Natural killer cell (primary cell): ENCODE measurements around the gene HTR6. TPM values are rescaled to one million over a fixed set of nuclear protein-coding genes. Genes with fewer than 3 reads are reported as not detected.

ENCODE experiments used
- ATAC-seq, 3 donors: fragments of 150-1000 bp in 2 of 3; fragments of 200-7000 bp in 1 of 3; cut with Tn5 transposase; 1 replicate in 1 of 3; 2 replicates in 2 of 3; pipeline ENCODE4 v1.10.0; 2021; ENCODE audit warnings: mild to moderate bottlenecking in 2 of 3, moderate library complexity in 2 of 3
- DNase-seq, 2 donors: peaks; one replicate each; pipeline versions ENCODE4 v3.0.0 to v3.0.0-alpha.2; 2013 to 2021; ENCODE audit warnings: mixed read lengths in 1 of 2
- H3K27ac ChIP-seq: one replicate; pipeline ENCODE4 v1.5.1; 2013; ENCODE audit warnings: mild to moderate bottlenecking, low read length
- H3K27me3 ChIP-seq: one replicate; pipeline ENCODE4 v1.6.1; 2013; ENCODE audit warnings: low read length; ENCODE audit not compliant: control insufficient read depth, insufficient read depth
- H3K36me3 ChIP-seq: one replicate; pipeline ENCODE4 v1.6.1; 2013; ENCODE audit warnings: low read length; ENCODE audit not compliant: control insufficient read depth, insufficient read depth
- H3K4me1 ChIP-seq: one replicate; pipeline ENCODE4 v1.6.1; 2013; ENCODE audit warnings: low read length; ENCODE audit not compliant: control insufficient read depth, insufficient read depth
- H3K4me3 ChIP-seq: one replicate; pipeline ENCODE4 v1.5.1; 2013; ENCODE audit warnings: low read length
- H3K9me3 ChIP-seq: one replicate; pipeline ENCODE4 v1.6.1; 2013; ENCODE audit warnings: low read length; ENCODE audit not compliant: control insufficient read depth, insufficient read depth
- H3K27ac Mint-ChIP-seq, 2 donors: one replicate each; pipeline ENCODE4 v1.8.0; 2022; ENCODE audit warnings: mild to moderate bottlenecking in 2 of 2, mixed read lengths in 2 of 2, moderate library complexity in 1 of 2
- H3K27me3 Mint-ChIP-seq, 2 donors: one replicate each; pipeline ENCODE4 v1.8.0; 2022; ENCODE audit warnings: low read depth in 2 of 2, mixed read lengths in 2 of 2
- H3K36me3 Mint-ChIP-seq: one replicate; pipeline ENCODE4 v1.8.0; 2022; ENCODE audit warnings: mixed read lengths
- H3K4me1 Mint-ChIP-seq, 2 donors: one replicate each; pipeline ENCODE4 v1.8.0; 2022; ENCODE audit warnings: mixed read lengths in 2 of 2
- H3K4me3 Mint-ChIP-seq: one replicate; pipeline ENCODE4 v1.8.0; 2022; ENCODE audit warnings: mild to moderate bottlenecking, moderate library complexity, mixed read lengths
- H3K9me3 Mint-ChIP-seq, 2 donors: one replicate each; pipeline ENCODE4 v1.8.0; 2022; ENCODE audit warnings: mixed read lengths in 2 of 2
- WGBS: methylation state at CpG from one replicate; pipeline ENCODE4 v1.1.7; 2013; ENCODE audit warnings: missing lambda C conversion rate; ENCODE audit not compliant: insufficient coverage; 5-methylcytosine and 5-hydroxymethylcytosine counted together
- intact Hi-C: fragments of 100-400 bp; cut with micrococcal nuclease; formaldehyde crosslinking; loops from one replicate; pipeline ENCODE4 v1.14.2; 2022
- total RNA-seq, 4 donors: library from RNA; stranded (reverse); fragments of 120-200 nt in 1 of 4; gene quantifications; one replicate each; pipeline versions ENCODE4 v1.2.3 to v1.2.4, GENCODE V29; 2013 to 2022
- TF ChIP-seq, protein P1 (sequence below): fragments of 200-600 bp; IDR thresholded peaks from one replicate; pipeline ENCODE4 v1.8.0; 2022; ENCODE audit warnings: antibody characterized with exemption

HTR6 gene
- total RNA-seq, 3 donors from 2014 or later (not counting 1 experiment from before 2014, with no cell fraction given): 0.18 TPM; not detected in 2

DNA sequence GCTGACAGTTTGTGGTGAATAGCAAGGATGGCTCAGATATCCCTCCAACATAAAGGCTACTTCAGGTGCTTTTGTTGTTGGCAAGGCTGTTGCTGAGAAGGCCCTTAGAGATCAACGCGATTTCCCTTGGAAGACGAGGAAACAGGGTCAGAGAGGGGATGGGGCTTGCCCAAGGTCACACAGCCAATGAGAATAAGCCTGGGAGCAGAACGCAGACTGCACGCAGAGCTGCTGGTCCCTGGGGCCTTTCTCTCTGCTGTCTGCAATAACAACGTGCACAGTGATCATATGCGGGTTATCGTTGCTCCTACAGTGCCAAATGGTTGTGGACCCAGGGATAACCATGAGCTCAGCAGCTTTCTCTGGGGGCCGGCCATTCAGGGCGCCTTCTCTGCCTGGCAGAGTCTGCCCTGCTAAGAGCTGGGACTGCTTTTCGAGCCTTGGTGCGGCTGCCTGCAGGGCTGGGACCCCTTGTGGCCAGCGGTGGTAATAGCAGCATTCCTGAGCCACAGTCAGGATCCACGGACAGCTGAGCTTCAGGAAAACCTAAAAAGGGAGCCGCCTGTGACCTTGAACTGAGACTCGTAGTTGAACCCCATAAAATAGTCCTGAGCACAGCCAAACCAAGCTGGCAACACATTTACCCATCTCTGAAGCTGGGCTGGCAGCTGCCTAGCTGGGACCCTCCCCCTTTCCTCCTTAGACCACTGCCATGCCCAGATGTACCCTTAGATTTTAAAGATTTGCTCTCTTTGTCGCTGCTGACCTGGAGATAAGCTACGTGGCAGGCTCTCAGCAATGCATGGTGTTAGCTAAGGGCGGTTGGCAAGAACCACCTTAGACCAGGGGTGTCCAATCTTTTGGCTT, 39.8 kb downstream of the HTR6 start:
- H3K9me3 Mint-ChIP-seq: no peaks in the 10 kb centered on the region
- Histone ChIP-seq H3K36me3 (peaks cover 4% of the 10 kb centered on the region), H3K27ac (no peak overlapping the region), H3K9me3 (no peaks in the 10 kb centered on the region), H3K4me1 (peaks cover 8% of the 10 kb centered on the region), H3K27me3 (no peaks in the 10 kb centered on the region), H3K4me3 (no peak overlapping the region)
- H3K36me3 Mint-ChIP-seq: no peaks in the 10 kb centered on the region
- TF ChIP-seq, protein P1, sequence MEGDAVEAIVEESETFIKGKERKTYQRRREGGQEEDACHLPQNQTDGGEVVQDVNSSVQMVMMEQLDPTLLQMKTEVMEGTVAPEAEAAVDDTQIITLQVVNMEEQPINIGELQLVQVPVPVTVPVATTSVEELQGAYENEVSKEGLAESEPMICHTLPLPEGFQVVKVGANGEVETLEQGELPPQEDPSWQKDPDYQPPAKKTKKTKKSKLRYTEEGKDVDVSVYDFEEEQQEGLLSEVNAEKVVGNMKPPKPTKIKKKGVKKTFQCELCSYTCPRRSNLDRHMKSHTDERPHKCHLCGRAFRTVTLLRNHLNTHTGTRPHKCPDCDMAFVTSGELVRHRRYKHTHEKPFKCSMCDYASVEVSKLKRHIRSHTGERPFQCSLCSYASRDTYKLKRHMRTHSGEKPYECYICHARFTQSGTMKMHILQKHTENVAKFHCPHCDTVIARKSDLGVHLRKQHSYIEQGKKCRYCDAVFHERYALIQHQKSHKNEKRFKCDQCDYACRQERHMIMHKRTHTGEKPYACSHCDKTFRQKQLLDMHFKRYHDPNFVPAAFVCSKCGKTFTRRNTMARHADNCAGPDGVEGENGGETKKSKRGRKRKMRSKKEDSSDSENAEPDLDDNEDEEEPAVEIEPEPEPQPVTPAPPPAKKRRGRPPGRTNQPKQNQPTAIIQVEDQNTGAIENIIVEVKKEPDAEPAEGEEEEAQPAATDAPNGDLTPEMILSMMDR: peak; percentile 85
- WGBS: 56% methylated on average over 19 of the region's 19 CpGs
- H3K4me3 Mint-ChIP-seq: no peak overlapping the region
- H3K4me1 Mint-ChIP-seq: peaks cover 0 to 5% of the 10 kb centered on the region in 2 donors
- H3K27ac Mint-ChIP-seq: no peak overlapping the region
- DNase-seq: peak; percentile 54 to 79
- H3K27me3 Mint-ChIP-seq: no peaks in the 10 kb centered on the region
- intact Hi-C loops: loop anchor here (1.0 kb wide), 1 partner anchor 43 kb away; no protein-coding TSS in a partner anchor
- peak; percentile 70 to 91 (median 85) for ATAC-seq

DNA sequence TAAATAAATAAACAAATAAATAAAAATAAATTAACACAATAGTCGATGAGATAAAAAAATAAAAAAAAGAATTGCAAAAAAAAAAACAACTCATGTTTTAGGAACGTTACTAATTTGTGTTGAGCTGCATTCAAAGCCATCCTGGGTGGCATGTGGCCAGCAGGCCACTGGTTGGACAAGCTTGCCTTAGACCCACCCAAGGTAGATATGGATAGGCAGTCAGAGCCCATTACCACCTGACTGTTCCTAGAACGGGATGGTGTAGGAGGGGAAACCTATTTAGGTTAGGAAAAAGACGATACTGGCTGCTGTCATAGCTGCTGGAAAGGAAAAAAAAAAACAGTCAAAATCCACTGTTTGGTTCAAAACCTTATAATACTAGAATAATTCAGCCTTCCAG, 40.8 kb downstream of the HTR6 start:
- no peak overlapping the region for H3K4me3 Mint-ChIP-seq
- DNase-seq (no peak), ATAC-seq (no peak)
- Histone ChIP-seq H3K9me3 (no peaks in the 10 kb centered on the region), H3K4me3 (no peak overlapping the region), H3K36me3 (peaks cover 1% of the 10 kb centered on the region), H3K4me1 (peaks cover 8% of the 10 kb centered on the region), H3K27me3 (no peaks in the 10 kb centered on the region), H3K27ac (no peak overlapping the region)
- TF ChIP-seq, protein P1: no peak
- WGBS: 93% methylated on average over 3 of the region's 4 CpGs
- H3K4me1 Mint-ChIP-seq: peaks cover 0 to 5% of the 10 kb centered on the region in 2 donors
- no peaks in the 10 kb centered on the region for H3K27me3 Mint-ChIP-seq
- H3K36me3 Mint-ChIP-seq: no peaks in the 10 kb centered on the region
- intact Hi-C loops: no loop called here
- no peak overlapping the region for H3K27ac Mint-ChIP-seq
- no peaks in the 10 kb centered on the region for H3K9me3 Mint-ChIP-seq

DNA sequence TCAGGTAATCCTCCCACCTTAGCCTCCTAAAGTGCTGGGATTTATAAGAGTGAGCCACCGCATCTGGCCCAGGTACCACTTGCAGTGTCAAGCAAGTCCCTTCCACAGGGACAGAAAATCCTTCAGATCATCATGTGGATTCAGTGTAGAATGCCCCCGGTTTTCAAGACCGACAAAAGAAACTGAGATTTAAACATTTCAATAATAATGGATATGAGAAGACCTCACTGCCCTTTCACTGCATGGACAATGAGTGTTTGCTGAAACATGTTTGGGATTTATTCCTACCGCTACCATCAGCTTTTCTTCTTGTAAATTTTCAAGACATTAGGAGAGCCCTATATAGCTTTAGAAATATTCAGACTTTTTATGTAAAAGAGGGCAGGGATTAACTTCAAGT, 41.5 kb downstream of the HTR6 start:
- H3K9me3 ChIP-seq: no peaks in the 10 kb centered on the region
- no peak overlapping the region for H3K27ac ChIP-seq
- Mint-ChIP-seq H3K27ac (no peak overlapping the region), H3K4me3 (no peak overlapping the region), H3K36me3 (no peaks in the 10 kb centered on the region), H3K4me1 (peaks cover 0 to 5% of the 10 kb centered on the region in 2 donors), H3K9me3 (no peaks in the 10 kb centered on the region), H3K27me3 (no peaks in the 10 kb centered on the region)
- H3K4me1 ChIP-seq: peaks cover 8% of the 10 kb centered on the region
- no peaks in the 10 kb centered on the region for H3K27me3 ChIP-seq
- TF ChIP-seq, protein P1: no peak
- no peak overlapping the region for H3K4me3 ChIP-seq
- intact Hi-C loops: no loop called here
- DNase-seq (no peak), ATAC-seq (no peak)
- H3K36me3 ChIP-seq: no peaks in the 10 kb centered on the region
- WGBS: 100% methylated on average over 2 of the region's 4 CpGs
